ENCODE data around the gene CBARP. TPM values are rescaled to one million over a fixed set of nuclear protein-coding genes. Genes with fewer than 3 reads are reported as not detected.

CBARP gene
- total RNA-seq, 4 donors from 2014 or later = 0.57 to 1.1 TPM; not detected in 2

DNA sequence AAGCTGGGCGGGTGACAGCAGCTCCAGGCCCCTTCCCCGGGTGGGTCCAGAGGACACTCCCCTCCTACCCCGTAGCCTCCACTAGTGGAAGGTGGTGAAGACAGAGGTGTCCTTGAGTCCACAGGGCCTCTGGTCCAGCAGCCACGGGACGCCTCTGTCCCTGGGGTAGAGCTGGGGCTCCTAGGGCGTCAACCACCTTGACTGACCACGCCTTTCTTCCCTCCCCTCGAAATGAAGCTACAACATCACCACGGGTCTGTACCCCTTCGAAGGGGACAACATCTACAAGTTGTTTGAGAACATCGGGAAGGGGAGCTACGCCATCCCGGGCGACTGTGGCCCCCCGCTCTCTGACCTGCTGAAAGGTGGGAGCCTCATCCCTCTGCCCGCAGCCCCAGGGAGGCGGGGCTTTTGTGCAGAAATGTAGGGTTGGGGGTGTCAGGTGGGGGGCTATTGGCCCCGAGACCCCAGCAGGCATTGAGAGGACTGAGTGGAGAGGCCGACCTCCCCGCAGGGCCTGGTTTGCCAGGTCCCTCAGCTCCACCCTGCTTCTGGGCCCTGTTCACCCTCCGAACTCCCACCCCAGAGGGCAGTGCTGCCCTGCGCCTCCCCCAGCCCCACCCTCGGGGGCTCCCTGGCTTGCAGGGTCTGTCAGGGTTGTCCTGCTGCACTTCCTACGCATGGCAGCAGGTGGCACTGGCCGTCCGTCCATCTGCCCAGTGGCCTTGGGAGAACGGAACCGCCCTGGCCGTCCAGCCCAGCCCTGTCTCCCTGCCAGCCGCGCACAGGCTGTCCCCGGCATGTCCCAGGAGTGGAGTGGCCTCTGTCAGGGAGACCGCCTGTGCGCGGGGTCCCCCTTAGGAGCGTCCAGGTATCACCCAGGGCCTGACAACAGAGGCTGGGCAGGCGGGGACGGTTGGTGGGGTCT is 16.6 kb downstream of the CBARP start:
- no peak for TF ChIP-seq CTCF (IDR thresholded peaks at IDR 0.05; ENCODE audit: low read depth)

GRCh38 chr19:1220477-1220930 is 17.3 kb downstream of the CBARP start:
- TF ChIP-seq CTCF (IDR thresholded peaks at IDR 0.05; ENCODE audit: low read depth) = no peak

GRCh38 chr19:1219786-1220476 is 17.9 kb downstream of the CBARP start:
- TF ChIP-seq CTCF (IDR thresholded peaks at IDR 0.05; ENCODE audit: low read depth) = no peak

DNA sequence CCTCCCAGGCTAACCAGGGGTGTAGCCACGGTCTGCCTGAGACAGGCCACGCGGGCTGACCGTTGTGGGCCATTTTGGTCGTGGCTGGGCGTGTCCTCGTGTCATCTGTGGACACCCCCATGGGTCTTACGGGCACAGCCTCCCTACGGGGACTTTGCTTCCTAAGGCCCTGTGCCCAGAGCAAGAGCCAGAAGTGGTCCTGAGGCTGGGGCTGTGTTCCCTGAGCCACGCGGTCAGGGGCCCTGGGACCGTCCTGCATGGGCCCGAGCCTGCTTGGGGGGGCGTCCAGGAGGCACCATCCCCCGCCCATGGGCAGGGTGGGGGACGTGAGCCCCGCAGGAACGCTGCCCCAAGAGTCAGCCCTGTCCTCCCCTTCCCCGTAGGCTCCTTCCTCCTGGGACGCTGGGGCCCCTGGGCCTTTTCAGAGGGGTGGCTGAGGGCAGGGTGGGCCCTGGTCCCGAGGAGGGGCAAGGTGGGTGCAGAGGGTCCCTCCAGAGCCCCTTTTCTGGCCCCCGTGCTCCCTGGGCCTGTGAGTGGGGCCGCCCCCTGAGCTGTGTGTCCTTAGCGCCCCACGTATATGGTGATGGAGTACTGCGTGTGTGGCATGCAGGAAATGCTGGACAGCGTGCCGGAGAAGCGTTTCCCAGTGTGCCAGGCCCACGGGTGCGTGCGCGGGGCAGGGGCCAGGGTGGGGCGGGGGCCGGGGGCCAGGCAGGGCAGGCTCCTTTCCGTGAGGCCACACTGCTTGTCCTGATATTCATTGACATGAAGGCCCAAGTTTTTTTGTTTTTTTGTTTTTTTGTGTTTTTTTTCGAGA is 18.8 kb downstream of the CBARP start:
- no peak for TF ChIP-seq CTCF (IDR thresholded peaks at IDR 0.05; ENCODE audit: low read depth)

GRCh38 chr19:1217366-1217765 is 20.4 kb downstream of the CBARP start:
- no peak for TF ChIP-seq CTCF (IDR thresholded peaks at IDR 0.05; ENCODE audit: low read depth)

GRCh38 chr19:1216756-1217155 is 21.0 kb downstream of the CBARP start:
- no peak for TF ChIP-seq CTCF (IDR thresholded peaks at IDR 0.05; ENCODE audit: low read depth)

Measured in subcutaneous adipose tissue (tissue), 4 donors.